ENCODE data around the gene GDF2. TPM values are rescaled to one million over a fixed set of nuclear protein-coding genes. Genes with fewer than 3 reads are reported as not detected.

Gene GDF2
- total and polyA plus RNA-seq, 2 experiments from 2014 or later, result not detected

- no peak for TF ChIP-seq EZH2 (IDR thresholded peaks at IDR 0.05; ENCODE audit: low read depth, unreplicated experiment)
Measured at GRCh38 chr10:47294501-47294900, 27.8 kb upstream of the GDF2 start (continued).

GRCh38 chr10:47295411-47295810, 26.8 kb upstream of the GDF2 start:
- no peak overlapping the region for H3K4me3 ChIP-seq
- no peak overlapping the region for H3K27ac Mint-ChIP-seq
- no peak for TF ChIP-seq EZH2 (IDR thresholded peaks at IDR 0.05; ENCODE audit: low read depth, unreplicated experiment)
- TF ChIP-seq ZNF462 (CRISPR knock-in tag; IDR thresholded peaks at IDR 0.05), result no peak
- no peak for TF ChIP-seq STAT1 (IDR thresholded peaks at IDR 0.05; ENCODE audit: unreplicated experiment)
- TF ChIP-seq CTCF (conservative IDR thresholded peaks at IDR 0.05; ENCODE audit: low read depth in 2 of 2), result no peak
- TF ChIP-seq ZNF114 (CRISPR knock-in tag; IDR thresholded peaks at IDR 0.05), result no peak
- no peak for TF ChIP-seq REST (IDR thresholded peaks at IDR 0.05; ENCODE audit: unreplicated experiment)
- TF ChIP-seq POLR2AphosphoS5 (IDR thresholded peaks at IDR 0.05; ENCODE audit: low read depth), result no peak
- TF ChIP-seq ETS1 (IDR thresholded peaks at IDR 0.05), result no peak
- no peak for TF ChIP-seq NANOG (IDR thresholded peaks at IDR 0.05; ENCODE audit: borderline replicate concordance)
- no peak for TF ChIP-seq ZNF331 (CRISPR knock-in tag; IDR thresholded peaks at IDR 0.05; ENCODE audit: low read depth)
- no peak for TF ChIP-seq EZH2phosphoT487 (IDR thresholded peaks at IDR 0.05; ENCODE audit: unreplicated experiment)
- TF ChIP-seq CREB1 (CRISPR knock-in tag; IDR thresholded peaks at IDR 0.05; ENCODE audit: low read depth), result no peak
- TF ChIP-seq JUNB (IDR thresholded peaks at IDR 0.05; ENCODE audit: unreplicated experiment), result no peak
- H3K4me1 Mint-ChIP-seq, result peaks cover 21% of the 10 kb centered on the region
- H3K27ac ChIP-seq (ENCODE audit: low read depth), result no peak overlapping the region
- no peaks in the 10 kb centered on the region for H4K20me1 ChIP-seq (replicated peaks; ENCODE audit: insufficient read depth)
- H3F3A ChIP-seq (replicated peaks; ENCODE audit: low read depth), result no peaks in the 10 kb centered on the region
- no peak overlapping the region for H3K4me3 Mint-ChIP-seq
- H3K36me3 Mint-ChIP-seq (ENCODE audit: low read depth), result no peaks in the 10 kb centered on the region
- peaks cover 4% of the 10 kb centered on the region; the same call in 1 of the 2 replicates for H3K4me1 ChIP-seq (ENCODE audit: insufficient read depth)
- ATAC-seq (no peak), DNase-seq (ENCODE audit: low spot score) (no peak)
- no peaks in the 10 kb centered on the region for H3K79me2 ChIP-seq (replicated peaks; ENCODE audit: insufficient read depth)
- H3K4me2 ChIP-seq, result no peak overlapping the region
- no peaks in the 10 kb centered on the region for H3K36me3 ChIP-seq (ENCODE audit: insufficient read depth)
- peaks cover 19% of the 10 kb centered on the region for H3K27me3 ChIP-seq (ENCODE audit: insufficient read depth)
- H3K27me3 Mint-ChIP-seq (ENCODE audit: insufficient read depth, low read depth, poor library complexity), result peaks cover 15% of the 10 kb centered on the region
- no peak overlapping the region for H2AFZ ChIP-seq
- peaks cover 4% of the 10 kb centered on the region; the same call in 1 of the 2 replicates for H3K9me2 ChIP-seq (ENCODE audit: insufficient read depth)
- no peaks in the 10 kb centered on the region for H3K9me3 Mint-ChIP-seq

Data from GM23338 (cell line).